ENCODE data around the gene PRODH. TPM values are rescaled to one million over a fixed set of nuclear protein-coding genes. Genes with fewer than 3 reads are reported as not detected.

Gene PRODH, protein sequence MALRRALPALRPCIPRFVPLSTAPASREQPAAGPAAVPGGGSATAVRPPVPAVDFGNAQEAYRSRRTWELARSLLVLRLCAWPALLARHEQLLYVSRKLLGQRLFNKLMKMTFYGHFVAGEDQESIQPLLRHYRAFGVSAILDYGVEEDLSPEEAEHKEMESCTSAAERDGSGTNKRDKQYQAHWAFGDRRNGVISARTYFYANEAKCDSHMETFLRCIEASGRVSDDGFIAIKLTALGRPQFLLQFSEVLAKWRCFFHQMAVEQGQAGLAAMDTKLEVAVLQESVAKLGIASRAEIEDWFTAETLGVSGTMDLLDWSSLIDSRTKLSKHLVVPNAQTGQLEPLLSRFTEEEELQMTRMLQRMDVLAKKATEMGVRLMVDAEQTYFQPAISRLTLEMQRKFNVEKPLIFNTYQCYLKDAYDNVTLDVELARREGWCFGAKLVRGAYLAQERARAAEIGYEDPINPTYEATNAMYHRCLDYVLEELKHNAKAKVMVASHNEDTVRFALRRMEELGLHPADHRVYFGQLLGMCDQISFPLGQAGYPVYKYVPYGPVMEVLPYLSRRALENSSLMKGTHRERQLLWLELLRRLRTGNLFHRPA
- total RNA-seq, result 0.12 TPM in 1 of 2 replicates, not detected in the other

DNA sequence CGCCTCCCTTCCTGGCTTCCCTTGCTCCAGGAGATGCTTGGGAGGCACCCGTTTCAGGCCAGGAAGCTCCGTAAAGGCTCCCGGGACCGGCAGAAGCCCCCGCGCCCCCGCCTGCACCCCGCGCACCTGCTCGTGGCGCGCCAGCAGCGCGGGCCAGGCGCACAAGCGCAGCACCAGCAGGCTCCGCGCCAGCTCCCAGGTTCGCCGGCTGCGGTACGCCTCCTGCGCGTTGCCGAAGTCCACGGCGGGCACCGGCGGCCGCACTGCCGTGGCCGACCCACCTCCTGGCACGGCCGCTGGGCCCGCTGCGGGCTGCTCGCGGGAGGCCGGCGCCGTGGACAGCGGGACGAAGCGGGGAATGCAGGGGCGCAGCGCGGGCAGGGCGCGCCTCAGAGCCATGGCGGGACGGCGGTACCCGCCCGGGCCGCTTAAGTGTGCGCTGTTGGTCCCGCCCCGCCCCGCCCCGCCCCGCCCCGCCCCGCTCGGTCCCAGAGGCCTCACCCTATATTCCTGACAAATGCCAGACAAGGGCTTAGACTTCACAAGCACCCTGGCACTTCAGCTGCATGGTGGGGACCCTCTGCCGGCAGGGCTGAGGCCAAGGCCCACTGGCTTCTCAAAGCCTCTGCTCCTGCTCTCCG, at the start of gene PRODH:
TSS of gene PRODH (minus strand) at position 405 of the 641 bp plus-strand sequence. CDS start at position 399, 6 bp downstream.

DNA sequence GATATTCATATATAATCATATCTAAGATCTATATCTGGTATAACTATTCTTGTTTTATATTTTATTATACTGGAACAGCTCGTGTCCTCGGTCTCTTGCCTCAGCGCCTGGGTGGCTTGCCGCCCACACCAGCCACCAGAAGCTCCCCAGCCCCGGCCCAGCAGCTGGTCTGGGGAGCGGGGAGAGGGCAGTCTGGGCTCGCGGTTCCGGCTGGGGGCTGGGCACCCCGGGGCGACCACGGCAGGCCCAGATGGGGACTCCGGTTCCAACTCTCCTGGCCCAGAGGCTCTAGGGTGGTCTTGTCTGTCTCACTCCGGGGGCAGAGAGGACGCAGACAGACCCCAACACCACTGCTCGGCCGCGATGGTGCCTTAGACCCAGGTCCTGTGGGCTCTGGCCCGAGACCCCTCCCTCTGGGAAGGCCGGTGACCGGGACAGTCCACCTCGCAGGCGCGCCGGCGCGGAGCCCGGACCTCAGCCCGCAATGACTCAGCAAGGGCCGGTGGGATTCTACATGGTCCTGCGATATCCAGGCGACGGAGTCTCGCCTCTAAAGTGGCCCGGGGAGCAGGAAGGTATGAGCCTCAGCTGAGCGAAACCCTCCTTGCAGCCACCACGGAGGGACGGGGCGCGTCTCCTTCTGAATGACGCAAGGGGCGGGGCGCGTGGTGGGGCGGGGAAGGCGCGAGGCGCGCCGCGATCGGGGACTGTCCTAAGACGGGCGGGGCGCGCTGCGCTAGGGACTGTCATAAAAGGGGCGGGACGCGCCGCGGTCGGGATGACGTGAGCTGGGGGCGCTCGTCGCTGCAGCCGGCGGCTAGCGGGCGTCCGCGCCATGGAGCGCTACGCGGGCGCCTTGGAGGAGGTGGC, 30.3 kb downstream of the PRODH start, which contains the start of gene DGCR6:
TSS of gene DGCR6 (plus strand) at position 781 of the 870 bp plus-strand sequence. CDS start at position 836, 55 bp downstream.

Other genes with a start within 250 kb of the PRODH start
- gene DGCR6, start 30.0 kb downstream of the PRODH start, total RNA-seq, result 0.44 and 2.2 TPM in 2 replicates
- gene DGCR2, start 186.1 kb upstream of the PRODH start, total RNA-seq, result 42.1 and 44.5 TPM in 2 replicates
- not detected in 2 replicates for gene TSSK2, start 195.0 kb upstream of the PRODH start, total RNA-seq
- gene ESS2, start 208.4 kb upstream of the PRODH start, total RNA-seq, result 11.2 and 15.6 TPM in 2 replicates
- not detected in 2 replicates for gene GSC2, start 214.0 kb upstream of the PRODH start, total RNA-seq
- gene SLC25A1, start 242.4 kb upstream of the PRODH start, total RNA-seq, result 164 and 171 TPM in 2 replicates